Measurements from ENCODE around the gene C2.

DNA sequence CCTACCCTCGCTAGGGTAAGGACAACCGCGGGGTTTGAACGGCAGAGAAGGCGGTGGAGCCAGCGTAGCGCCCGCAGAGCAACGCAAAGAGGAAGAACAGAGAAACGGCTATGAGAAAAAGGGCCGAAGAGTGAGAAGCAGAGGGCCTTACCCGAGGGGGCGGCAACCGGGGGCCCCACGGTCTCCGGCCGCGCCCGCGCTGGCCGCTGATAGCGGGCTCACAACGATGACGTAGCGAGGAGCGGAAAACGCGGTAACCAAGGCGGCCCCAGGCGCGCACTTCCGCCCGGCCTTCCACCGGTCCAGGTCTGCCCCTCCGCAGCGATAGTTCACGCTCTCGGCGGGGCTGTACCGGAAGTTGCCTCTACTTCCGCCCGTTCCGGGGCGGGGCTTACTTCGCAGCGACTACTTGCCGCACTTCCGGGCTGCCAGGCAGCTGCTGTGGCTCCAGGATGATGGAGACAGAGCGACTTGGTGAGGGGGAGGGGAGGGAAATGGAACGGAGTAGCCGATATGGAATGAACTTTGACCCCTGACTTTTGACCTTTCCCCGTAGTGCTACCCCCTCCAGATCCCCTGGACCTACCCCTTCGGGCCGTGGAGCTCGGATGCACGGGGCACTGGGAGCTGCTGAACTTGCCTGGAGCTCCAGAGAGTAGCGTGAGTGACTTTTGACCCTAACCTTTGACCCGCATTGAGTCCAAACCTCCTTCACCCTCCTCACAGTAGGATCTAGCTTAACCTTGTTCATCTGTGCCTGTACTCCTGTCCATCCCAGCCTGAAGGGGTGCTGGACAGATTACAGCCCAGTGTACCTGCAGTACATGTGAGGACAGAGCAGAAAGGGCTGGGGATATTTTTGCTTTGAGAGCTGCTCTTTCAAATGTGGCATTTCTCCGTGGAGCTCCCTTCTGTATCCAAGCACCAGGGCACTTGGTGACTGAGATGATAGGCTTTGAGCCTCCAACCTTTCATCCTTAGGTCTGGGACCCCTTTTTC is 31.5 kb downstream of the C2 start, which contains the start of the genes NELFE and SKIC2:
- no peak for TF ChIP-seq YY1 (IDR thresholded peaks at IDR 0.05; ENCODE audit: insufficient read depth, insufficient read length)
- TF ChIP-seq SUZ12 (IDR thresholded peaks at IDR 0.05; ENCODE audit: extremely low read depth, insufficient read depth, insufficient read length): no peak
